NCI-H2196 treated with DMSO at 0.1 percent for 48 hours (cell line): ENCODE measurements around the gene RAB20.
"Not testable (repeated sequence)": the region's sequence is repeated elsewhere in the genome, so short reads cannot be mapped to it uniquely, and the experiment has no call there.

ENCODE experiments used
- DNase-seq: peaks from one replicate; lab custom pipeline; 2025; ENCODE audit not compliant: unreplicated experiment; lab: John Stamatoyannopoulos, UW

RAB20 gene

DNA sequence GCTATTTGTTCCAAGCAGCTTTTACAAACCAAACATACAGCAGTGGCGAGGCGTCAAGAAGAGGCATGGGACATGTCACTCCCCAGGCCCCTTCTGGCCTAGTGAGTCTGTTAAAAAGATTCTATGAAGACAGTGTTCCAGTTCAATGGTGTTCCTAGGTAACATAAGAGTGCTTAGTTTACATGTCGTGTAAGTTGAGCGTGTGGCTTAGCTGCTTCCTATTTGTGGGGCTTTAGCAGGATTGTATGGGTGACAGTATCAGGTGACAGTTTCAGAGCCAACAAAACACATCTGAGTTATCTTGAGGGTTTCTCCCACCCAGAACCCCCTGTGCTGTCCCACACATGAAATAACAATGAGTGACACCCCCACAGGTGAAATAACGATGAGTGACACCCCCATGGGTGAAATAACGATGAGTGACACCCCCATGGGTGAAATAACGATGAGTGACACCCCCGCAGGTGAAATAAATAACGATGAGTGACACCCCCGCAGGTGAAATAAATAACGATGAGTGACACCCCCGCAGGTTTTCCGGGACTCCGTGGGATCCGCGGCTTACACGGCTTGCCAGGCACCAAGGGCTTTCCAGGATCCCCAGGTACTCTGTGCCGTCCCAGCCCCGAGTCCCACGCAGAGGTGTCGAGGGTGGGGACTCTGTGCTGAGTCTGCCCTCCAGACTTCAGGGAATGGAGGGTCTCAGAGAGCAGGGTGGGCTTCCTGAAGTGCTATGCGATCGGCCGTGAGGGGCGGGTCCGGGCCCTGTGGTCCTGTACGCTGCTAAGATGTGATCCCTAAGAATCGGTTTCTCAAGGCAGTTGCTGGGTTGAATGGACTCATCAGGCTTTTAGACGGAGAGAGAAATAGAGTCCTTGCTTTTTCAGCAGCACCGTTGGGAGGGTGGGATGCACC, 68.6 kb downstream of the RAB20 start:
- no peak for DNase-seq

- DNase-seq, result no peak
Measured at GRCh38 chr13:110491869-110492678, 69.4 kb downstream of the RAB20 start.

DNA sequence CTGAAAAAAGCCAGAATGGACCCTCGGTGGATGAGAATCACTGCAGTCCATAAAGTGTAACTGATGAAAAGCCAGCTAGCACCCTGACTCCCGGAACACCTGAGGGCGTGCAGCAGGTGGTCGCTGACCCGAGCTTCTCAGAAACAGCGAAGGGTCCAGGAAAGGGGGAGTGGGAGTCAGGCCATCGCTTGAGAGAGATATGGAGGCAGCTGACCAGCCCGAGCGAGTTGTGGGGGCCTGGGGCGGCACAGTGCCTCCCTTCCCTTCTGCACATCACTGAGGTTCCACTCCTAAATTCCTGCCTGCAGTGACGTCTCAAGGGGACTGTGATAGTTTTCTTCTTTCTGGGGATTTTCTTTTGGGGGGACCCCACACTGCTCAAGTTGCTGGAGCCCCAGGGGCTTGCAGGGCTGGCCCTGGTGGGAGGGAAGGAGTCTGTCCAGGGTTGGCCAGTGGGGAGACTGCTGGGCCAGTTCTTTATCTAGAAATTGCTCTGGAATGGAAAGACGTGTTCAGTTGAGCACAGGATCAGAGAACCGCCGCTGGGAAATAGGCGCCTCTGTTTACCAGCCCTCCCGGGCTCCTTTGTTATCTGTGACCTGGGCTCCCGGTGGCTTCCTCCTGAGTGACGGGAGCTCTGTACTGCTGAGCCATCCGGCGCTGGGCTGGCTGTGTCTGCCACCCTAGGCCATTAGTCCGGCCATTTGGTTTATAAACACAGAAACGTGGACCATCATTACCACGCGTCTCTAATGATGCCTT, 71.3 kb downstream of the RAB20 start:
- no peak for DNase-seq

GRCh38 chr13:110486880-110487279, 74.6 kb downstream of the RAB20 start:
- DNase-seq, result not testable (repeated sequence)

DNA sequence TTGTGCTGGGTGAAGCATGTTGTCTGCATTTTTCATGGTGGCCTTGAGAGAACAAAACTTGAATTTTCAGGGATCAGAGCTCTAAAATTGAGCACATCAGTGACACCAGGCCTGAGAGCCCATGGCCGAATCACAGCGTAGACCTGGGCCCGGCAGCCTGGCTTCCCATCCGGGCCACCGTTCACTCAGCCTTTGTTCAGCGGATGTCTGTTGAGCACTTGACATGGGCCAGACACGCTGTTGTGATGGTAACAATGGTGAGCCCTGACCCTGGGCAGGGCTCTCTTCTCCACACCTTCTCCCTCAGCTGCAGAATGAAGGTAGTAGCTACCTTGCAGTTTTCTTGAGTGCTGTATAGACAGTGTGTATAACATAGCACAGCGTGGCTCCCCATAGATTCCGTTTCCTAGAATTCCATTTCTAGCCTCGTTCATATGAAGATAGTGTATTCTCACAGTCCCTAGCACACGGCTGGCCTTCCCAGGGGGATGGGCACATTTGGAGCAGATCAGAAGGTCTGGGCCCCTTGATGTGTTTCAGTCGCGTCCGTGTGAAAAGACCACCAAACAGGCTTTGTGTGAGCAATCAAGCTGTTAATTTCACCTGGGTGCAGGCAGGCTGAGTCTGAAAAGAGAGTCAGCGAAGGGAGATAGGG, 75.3 kb downstream of the RAB20 start:
- DNase-seq, result no peak

- no peak for DNase-seq
Measured at GRCh38 chr13:110485604-110486003, 75.9 kb downstream of the RAB20 start.

DNA sequence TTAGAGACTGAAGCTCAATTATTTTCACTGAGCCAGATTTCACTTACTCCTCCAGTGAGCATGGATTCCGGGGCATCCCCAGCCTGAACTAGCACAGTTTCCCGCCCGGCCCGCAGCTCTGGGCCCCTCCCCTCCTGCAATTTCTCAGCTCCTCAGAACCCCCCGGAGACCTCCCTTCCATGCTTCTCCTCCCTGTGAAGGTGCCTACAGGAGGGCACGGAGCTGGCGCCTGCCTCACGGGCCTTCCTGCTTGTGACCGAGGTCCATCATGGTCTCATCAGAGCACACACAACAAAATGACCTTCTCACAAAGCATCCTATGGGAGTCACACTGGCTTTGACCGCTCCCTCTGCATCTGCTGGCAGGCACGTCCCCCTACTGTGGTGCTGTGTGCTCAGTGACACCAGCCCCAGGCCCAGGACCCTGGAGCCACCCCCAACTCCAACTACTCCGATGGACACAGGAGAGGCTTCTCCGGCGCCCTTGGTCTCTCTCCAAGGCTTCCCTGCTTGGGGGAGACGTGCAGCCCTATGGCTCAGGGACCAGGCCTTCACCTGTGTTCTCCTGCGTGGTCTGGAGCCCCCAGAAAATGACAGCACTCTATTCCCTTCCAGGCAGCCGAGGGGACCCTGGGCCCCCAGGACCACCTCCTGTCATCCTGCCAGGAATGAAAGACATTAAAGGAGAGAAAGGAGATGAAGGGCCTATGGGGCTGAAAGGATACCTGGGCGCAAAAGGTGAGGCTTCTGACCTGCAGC, 77.1 kb downstream of the RAB20 start:
- no peak for DNase-seq

DNA sequence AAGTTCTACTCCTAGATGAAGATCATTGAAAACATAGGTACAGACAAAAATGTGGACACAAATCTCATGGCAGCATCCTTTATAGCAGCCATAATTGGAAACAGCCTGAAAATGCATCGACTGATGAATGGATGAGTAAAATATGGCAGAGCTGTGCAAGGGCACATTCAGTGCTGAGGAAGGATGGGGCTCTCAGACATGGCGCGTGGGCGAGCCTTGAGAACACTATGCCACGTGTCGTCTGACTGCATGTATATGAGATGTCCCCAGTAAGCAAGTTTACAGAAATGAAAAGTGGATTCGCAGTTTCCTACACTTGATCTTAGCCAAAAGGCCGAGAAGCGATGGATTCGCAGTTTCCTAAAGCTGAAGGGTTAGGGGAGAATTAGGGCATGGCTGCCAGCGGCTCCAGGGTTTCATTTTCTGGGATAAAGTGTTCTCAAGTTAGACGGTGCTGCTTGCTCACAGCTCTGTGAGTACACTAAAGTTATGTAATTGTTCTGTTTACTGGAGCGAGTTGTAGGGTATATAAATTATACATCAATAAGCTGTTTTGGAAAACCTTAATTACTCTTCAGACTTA, 78.0 kb downstream of the RAB20 start:
- no peak for DNase-seq

- no peak for DNase-seq
Measured at GRCh38 chr13:110480161-110480560, 81.4 kb downstream of the RAB20 start.

DNA sequence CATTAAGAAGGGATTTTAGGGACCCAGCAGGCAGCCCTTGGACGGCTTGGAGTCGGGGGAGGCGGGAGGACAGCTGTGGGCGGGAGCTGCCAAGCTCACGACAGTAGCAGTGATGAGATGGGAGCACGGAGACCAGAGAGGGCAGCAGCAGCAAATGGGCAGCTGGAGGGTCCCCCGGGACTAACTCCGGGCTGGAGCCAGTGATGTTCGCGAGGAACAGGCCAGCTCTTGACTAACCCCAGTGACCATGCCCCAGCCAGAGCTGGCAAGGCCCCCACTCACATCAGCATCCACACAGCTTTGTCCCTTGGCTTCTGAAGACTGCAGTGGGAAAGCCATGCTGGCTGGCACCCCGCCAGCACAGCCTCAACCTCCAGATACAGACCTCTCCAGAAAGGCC, 81.9 kb downstream of the RAB20 start:
- no peak for DNase-seq

DNA sequence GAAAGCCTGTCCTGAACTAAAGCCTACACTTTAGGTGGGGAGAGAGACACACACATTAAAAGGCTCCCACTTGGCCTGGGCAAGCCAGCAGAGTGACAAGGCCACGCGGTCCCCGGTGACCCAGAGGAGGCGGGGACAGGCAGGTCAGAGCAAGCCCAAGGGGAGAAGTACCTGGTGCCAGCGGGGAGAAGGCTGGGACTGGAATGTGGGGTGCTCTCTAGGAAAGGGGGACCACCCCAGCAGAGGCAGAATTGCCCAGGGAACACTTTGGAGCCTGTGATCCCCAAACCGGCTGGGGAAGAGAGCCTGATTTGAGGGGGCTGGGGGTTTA, 82.3 kb downstream of the RAB20 start:
- no peak for DNase-seq

DNA sequence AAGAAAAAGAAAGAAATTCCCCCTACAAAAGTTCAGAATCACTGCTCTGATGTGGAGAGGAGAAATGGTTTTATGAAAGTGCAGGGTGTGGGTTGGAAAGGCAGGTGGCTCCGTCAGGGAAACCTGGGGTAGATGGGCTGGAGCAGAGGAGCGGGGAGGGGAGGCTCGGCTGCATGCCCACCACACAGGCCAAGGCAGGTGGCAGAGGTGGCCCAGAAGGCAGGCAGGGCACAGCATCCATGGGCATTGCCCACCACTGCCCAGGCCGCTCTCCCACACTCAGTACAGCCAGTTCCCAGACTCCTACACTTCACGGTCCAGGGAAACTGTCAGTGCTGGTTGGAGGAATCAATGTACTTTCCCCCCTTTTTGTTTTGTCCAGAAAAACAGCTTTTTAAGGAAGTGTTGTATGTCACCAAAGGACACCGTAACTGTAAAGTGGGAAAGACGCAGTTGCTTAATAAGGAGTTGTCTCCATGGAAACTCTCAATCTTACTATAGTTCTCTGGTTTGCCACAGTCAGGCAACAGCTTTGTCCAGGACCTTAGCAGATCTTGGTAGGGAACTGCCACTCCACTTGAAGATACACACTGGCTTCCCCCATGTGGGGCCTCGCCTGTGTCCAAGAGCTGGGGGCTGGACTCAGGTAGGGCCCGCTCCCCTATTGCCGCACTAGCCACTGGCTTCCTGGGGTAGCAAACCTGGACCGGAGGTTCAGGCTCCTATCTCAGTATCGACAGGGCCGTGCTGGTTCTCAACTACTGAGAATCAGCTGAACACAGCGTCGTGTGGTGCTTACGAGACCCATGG, 82.9 kb downstream of the RAB20 start:
- no peak for DNase-seq

DNA sequence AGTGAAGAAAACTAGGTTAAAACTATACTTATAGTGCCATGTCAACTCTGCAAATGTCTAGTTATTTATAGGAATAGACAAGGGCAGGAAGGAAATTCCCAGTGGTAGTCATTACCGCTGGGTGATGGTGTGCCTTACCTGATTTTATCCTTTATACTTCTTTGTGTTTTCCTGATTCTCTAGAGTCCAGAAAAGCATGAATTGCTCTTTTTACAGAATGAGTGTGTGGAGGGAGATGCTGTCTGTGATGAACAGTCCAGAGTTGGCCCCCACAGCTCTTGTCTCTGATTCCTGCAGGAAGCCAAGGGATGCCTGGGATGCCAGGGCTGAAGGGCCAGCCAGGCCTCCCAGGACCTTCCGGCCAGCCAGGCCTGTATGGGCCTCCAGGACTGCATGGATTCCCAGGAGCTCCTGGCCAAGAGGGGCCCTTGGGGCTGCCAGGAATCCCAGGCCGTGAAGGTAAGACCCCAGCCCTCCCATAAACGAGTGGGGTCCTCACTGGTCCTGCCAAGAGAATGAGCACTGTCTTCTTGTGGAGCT, 83.7 kb downstream of the RAB20 start:
- DNase-seq, result no peak

- DNase-seq, result no peak
Measured at GRCh38 chr13:110476220-110476617, 85.3 kb downstream of the RAB20 start.

- DNase-seq, result no peak
Measured at GRCh38 chr13:110475550-110476219, 85.8 kb downstream of the RAB20 start.

- no peak for DNase-seq
Measured at GRCh38 chr13:110475117-110475516, 86.4 kb downstream of the RAB20 start.

DNA sequence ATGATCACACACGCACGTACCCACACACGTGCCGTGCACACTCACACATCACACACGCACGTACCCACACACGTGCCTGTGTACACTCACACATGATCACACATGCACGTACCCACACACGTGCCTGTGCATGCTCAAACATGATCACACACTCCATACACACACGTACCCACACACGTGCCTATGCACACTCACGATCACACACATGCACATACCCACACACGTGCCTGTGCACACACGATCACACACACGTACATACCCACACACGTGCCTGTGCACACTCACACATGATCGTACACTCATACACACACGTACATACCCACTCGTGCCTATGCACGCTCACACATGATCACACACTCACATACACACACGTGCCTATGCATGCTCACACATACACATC, 86.8 kb downstream of the RAB20 start:
- no peak for DNase-seq
